Left ventricle myocardium inferior (tissue), 1 donor: ENCODE data around the gene PRDM16. TPM values are rescaled to one million over a fixed set of nuclear protein-coding genes. Genes with fewer than 3 reads are reported as not detected.
A peak's percentile ranks its signal among the peaks of the same experiment; 100 is the strongest.

Source experiments
- DNase-seq: peaks from one replicate; pipeline ENCODE4 v3.0.0-alpha.2; 2020
- H3K27ac ChIP-seq: fragments of 200-600 bp; replicated peaks from 2 replicates; pipeline ENCODE4 v1.8.0; 2021
- H3K27me3 ChIP-seq: fragments of 200-600 bp; 2 replicates; pipeline ENCODE4 v1.8.0; 2021; ENCODE audit warnings: low read depth
- H3K36me3 ChIP-seq: fragments of 200-600 bp; 2 replicates; pipeline ENCODE4 v1.8.0; 2021
- H3K4me1 ChIP-seq: fragments of 200-600 bp; 2 replicates; pipeline ENCODE4 v1.8.0; 2021
- H3K4me3 ChIP-seq: fragments of 200-600 bp; 2 replicates; pipeline ENCODE4 v1.8.0; 2021; ENCODE audit warnings: mild to moderate bottlenecking, moderate library complexity
- H3K9me3 ChIP-seq: fragments of 200-600 bp; replicated peaks from 2 replicates; pipeline ENCODE4 v1.8.0; 2021
- intact Hi-C: fragments of 100-400 bp; cut with micrococcal nuclease; formaldehyde crosslinking; loops from one replicate; pipeline ENCODE4 v1.11.0; 2022
- total RNA-seq: library from RNA; stranded (reverse); fragmentation: NEBNext Ultra II Directional; extraction: Animal tissue kit (Norgen Biotek cat#: 25700); gene quantifications from one replicate; pipeline ENCODE4 v1.2.1, GENCODE V29; 2021
- TF ChIP-seq, protein P1 (sequence below): fragments of 200-600 bp; IDR thresholded peaks from 2 replicates; pipeline ENCODE4 v1.8.0; 2021; ENCODE audit warnings: antibody characterized with exemption, mild to moderate bottlenecking, borderline replicate concordance
- donor health status: DM: no; HTN: yes; CAD: no; lungs with severe emphysema.

The PRDM16 gene
- total RNA-seq, 1 donor from 2014 or later, result 16.6 TPM

DNA sequence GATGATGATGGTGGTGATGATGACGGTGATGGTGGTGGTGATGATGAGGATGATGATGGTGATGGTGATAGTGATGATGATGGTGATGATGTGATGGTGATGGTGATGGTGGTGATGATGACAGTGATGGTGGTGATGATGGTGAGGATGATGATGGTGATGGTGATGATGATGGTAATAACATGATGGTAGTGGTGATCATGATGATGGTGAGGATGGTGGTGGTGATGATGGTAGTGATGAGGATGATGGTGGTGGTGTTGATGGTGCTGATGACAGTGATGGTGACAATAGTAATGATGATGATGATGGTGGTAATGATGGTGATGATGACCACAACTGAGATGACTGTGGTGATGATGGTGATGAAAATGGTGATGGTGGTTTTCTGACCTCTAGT lies 42.9 kb upstream of the PRDM16 start:
- H3K27ac ChIP-seq, result no peak overlapping the region
- H3K36me3 ChIP-seq, result no peaks in the 10 kb centered on the region
- no peaks in the 10 kb centered on the region for H3K9me3 ChIP-seq
- H3K27me3 ChIP-seq, result peaks cover 45% of the 10 kb centered on the region
- no peak for DNase-seq
- TF ChIP-seq, protein P1, sequence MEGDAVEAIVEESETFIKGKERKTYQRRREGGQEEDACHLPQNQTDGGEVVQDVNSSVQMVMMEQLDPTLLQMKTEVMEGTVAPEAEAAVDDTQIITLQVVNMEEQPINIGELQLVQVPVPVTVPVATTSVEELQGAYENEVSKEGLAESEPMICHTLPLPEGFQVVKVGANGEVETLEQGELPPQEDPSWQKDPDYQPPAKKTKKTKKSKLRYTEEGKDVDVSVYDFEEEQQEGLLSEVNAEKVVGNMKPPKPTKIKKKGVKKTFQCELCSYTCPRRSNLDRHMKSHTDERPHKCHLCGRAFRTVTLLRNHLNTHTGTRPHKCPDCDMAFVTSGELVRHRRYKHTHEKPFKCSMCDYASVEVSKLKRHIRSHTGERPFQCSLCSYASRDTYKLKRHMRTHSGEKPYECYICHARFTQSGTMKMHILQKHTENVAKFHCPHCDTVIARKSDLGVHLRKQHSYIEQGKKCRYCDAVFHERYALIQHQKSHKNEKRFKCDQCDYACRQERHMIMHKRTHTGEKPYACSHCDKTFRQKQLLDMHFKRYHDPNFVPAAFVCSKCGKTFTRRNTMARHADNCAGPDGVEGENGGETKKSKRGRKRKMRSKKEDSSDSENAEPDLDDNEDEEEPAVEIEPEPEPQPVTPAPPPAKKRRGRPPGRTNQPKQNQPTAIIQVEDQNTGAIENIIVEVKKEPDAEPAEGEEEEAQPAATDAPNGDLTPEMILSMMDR, result no peak
- no peaks in the 10 kb centered on the region for H3K4me1 ChIP-seq
- H3K4me3 ChIP-seq, result no peak overlapping the region
- intact Hi-C loops, result no loop called here

DNA sequence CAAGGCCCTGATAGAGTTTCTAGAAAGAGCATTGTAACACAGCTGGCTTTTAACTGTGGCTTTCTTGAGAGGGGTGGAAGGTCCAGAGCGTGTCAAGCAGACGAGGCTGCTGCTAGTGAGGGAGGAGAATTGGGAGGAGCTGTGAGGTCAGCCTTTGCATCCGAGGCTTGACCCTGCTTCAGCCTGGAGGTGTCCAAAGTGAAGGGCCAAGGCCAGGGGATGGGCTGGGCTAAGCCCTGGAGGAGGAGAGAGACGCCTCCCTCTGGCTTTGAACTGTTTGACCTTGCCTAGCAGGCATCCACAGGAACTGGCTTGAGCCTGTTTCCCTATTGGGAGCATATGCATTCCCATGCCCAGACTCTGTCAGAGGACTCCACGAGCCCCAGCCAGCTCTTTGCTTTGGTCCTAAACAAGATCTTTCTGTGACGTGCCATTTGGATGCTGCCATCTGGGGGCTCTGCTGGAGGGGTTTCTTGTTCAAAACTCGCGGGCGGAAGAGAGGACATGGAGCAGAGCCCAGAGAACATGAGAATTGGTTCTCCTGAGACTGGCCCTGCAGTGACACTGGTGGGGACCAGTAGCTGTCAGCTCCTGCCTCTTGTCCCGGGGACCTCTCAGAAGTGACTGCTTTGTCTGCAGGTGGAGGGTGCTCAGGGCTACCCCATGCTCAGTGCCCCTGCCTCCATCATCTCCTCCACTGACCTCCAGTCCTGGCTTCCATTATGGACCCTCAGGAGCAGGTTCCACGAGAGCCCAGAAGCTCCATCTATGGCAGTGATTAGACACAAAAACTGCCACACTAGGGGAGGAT lies 42.2 kb upstream of the PRDM16 start:
- intact Hi-C loops, result no loop called here
- Histone ChIP-seq H3K27ac (no peak overlapping the region), H3K4me1 (no peaks in the 10 kb centered on the region), H3K4me3 (no peak overlapping the region), H3K36me3 (no peaks in the 10 kb centered on the region), H3K9me3 (no peaks in the 10 kb centered on the region), H3K27me3 (peaks cover 51% of the 10 kb centered on the region)
- TF ChIP-seq, protein P1, result no peak
- peak; percentile 9 for DNase-seq

DNA sequence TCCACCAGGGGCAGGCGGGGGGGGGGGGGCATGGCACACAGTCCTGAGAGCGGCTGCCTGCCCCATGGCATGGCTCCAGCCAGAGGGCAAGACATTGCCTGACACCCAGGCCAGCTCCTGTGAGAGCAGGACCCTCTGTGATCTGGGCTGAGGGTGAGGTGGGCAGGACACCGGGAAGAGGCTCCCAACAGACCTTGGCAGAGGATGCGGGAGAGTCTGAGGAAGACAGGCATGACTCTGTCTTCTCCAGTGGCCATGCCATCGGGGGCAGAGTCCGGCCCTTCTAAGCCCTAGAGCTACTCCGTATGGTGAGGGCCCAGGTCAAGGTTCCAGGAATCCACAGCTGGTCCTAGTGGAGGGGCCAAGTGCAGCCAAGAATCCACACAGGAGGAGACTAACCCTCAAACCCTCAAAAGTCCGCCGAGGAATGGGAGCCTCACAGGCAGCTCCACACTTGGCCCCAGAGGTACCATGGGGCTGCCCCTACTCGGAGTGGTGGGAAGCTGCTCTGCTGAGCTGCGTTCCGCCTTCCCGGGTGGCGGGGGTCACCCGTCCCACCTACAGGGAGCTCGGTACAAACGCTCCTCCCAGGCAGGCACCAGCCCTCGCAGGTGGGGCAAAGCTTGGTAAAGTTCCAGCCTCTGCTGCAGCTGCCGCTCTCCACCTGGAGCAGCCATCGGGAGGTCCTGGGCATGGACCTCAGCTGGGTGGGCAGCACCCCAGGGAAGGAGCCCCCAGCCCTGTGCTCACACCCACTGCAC lies 41.2 kb upstream of the PRDM16 start:
- Histone ChIP-seq H3K27me3 (peaks cover 59% of the 10 kb centered on the region), H3K4me3 (no peak overlapping the region), H3K4me1 (no peaks in the 10 kb centered on the region), H3K27ac (no peak overlapping the region), H3K9me3 (no peaks in the 10 kb centered on the region), H3K36me3 (no peaks in the 10 kb centered on the region)
- no peak for DNase-seq
- TF ChIP-seq, protein P1, result no peak
- intact Hi-C loops, result no loop called here

DNA sequence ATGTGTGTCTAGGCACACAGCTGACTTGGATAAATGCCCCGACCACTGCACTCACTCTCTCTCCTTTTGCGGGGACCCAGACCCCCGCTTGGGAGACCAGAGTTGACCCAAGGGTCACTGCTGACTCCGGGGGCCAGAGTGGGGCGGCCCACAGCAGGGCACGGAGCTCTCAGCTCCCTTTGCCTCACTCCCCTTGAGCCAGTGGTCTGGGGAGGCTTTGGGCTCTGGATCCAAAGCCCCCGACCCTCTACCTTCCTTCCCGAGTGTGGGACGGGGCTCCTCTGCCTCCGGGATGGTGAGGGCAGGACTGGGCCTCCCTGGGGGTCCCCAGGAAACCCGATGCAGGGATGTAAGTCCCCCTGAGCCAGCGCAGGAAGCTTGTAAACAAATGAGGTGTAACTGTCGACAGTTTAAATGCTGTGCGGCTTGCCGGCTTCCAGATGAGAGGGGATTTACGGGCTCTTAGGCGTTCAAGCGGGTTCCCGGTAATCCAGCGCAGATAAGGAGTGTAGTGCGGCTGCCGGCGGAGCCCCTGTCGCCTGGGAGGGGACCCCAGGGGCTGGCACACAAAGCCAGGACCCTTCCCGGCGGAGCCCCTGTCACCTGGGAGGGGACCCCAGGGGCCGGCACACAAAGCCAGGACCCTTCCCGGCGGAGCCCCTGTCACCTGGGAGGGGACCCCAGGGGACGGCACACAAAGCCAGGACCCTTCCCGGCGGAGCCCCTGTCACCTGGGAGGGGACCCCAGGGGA lies 40.3 kb upstream of the PRDM16 start:
- DNase-seq, result no peak
- Histone ChIP-seq H3K27me3 (peaks cover 66% of the 10 kb centered on the region), H3K4me1 (no peaks in the 10 kb centered on the region), H3K4me3 (no peak overlapping the region), H3K36me3 (no peaks in the 10 kb centered on the region), H3K27ac (no peak overlapping the region), H3K9me3 (no peaks in the 10 kb centered on the region)
- TF ChIP-seq, protein P1, result no peak
- intact Hi-C loops, result no loop called here

DNA sequence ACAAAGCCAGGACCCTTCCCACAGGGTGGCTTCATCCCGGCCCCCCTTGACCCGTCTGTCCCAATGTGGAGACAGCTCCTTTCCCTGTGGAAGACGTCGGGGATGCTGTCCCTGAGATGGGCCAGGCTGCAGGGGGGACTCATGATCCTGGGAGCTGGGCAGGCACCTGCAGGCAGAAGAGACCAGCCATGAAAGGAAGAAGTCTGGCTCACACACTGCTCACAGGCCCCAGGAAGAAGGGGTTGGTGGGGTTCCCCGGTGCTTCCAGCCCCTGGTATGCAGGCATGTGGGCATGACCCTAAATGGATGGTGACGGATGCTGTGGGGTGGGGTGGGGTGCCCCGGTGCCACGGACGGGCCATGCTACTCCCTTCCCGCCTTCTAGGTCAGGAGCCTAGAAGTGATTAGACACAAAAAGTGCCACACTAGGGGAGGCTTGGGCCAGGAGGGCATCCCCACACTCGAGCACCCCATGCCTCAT lies 39.5 kb upstream of the PRDM16 start:
- H3K27ac ChIP-seq, result no peak overlapping the region
- TF ChIP-seq, protein P1, result no peak
- no peaks in the 10 kb centered on the region for H3K4me1 ChIP-seq
- H3K4me3 ChIP-seq, result no peak overlapping the region
- no peak for DNase-seq
- peaks cover 70% of the 10 kb centered on the region for H3K27me3 ChIP-seq
- intact Hi-C loops, result no loop called here
- no peaks in the 10 kb centered on the region for H3K36me3 ChIP-seq
- no peaks in the 10 kb centered on the region for H3K9me3 ChIP-seq
